Stomach smooth muscle (tissue), 2 donors: ENCODE results near the gene DENND6B.
A peak's percentile ranks its signal among the peaks of the same experiment; 100 is the strongest.

Source experiments
- H3K27ac ChIP-seq: one replicate; pipeline ENCODE4 v1.7.0; 2013; ENCODE audit warnings: mild to moderate bottlenecking, low read length, inconsistent platforms
- H3K27me3 ChIP-seq, 2 donors: one replicate each; pipeline ENCODE4 v1.7.0; 2013; ENCODE audit warnings: low read length in 2 of 2; ENCODE audit not compliant: insufficient read depth in 2 of 2, control insufficient read depth in 1 of 2
- H3K36me3 ChIP-seq, 2 donors: one replicate each; pipeline ENCODE4 v1.7.0; 2013; ENCODE audit warnings: low read length in 2 of 2; ENCODE audit not compliant: control insufficient read depth in 2 of 2, insufficient read depth in 2 of 2
- H3K4me1 ChIP-seq: one replicate; pipeline ENCODE4 v1.7.0; 2013; ENCODE audit warnings: low read length; ENCODE audit not compliant: control insufficient read depth, insufficient read depth
- H3K4me3 ChIP-seq, 2 donors: one replicate each; pipeline ENCODE4 v1.7.0; 2013; ENCODE audit warnings: low read length in 2 of 2
- H3K9ac ChIP-seq, 2 donors: one replicate each; pipeline ENCODE4 v1.7.0; 2013; ENCODE audit warnings: low read length in 2 of 2, mild to moderate bottlenecking in 1 of 2
- H3K9me3 ChIP-seq, 2 donors: one replicate each; pipeline ENCODE4 v1.7.0; 2013; ENCODE audit warnings: low read length in 2 of 2; ENCODE audit not compliant: control insufficient read depth in 2 of 2
- donor health status: healthy.
- donor health status: Pancreatic carcinoma.

Gene DENND6B

GRCh38 chr22:50293441-50294318 lies 33.1 kb downstream of the DENND6B start:
- Histone ChIP-seq H3K4me1 (peaks cover 58% of the 10 kb centered on the region), H3K36me3 (peaks cover 13 to 15% of the 10 kb centered on the region in 2 donors), H3K27me3 (no peaks in the 10 kb centered on the region), H3K4me3 (peak overlapping the region in 1 of 2 donors; percentile 62), H3K27ac (peak overlapping the region; percentile 76), H3K9ac (peak overlapping the region; percentile 36 to 60), H3K9me3 (no peaks in the 10 kb centered on the region)

GRCh38 chr22:50292643-50293440 lies 34.0 kb downstream of the DENND6B start:
- Histone ChIP-seq H3K27ac (peak overlapping the region; percentile 76), H3K36me3 (peaks cover 17 to 22% of the 10 kb centered on the region in 2 donors), H3K4me1 (peaks cover 50% of the 10 kb centered on the region), H3K27me3 (no peaks in the 10 kb centered on the region), H3K9ac (peak overlapping the region; percentile 60 to 69), H3K4me3 (peak overlapping the region; percentile 25 to 62), H3K9me3 (no peaks in the 10 kb centered on the region)

GRCh38 chr22:50289942-50290630 lies 36.7 kb downstream of the DENND6B start:
- H3K9ac ChIP-seq, result no peak overlapping the region
- H3K9me3 ChIP-seq, result no peaks in the 10 kb centered on the region
- H3K27me3 ChIP-seq, result no peaks in the 10 kb centered on the region
- peaks cover 28 to 32% of the 10 kb centered on the region in 2 donors for H3K36me3 ChIP-seq
- H3K27ac ChIP-seq, result no peak overlapping the region
- peaks cover 30% of the 10 kb centered on the region for H3K4me1 ChIP-seq
- no peak overlapping the region for H3K4me3 ChIP-seq

GRCh38 chr22:50289151-50289941 lies 37.5 kb downstream of the DENND6B start:
- Histone ChIP-seq H3K27ac (no peak overlapping the region), H3K4me3 (no peak overlapping the region), H3K9me3 (no peaks in the 10 kb centered on the region), H3K36me3 (peaks cover 28 to 36% of the 10 kb centered on the region in 2 donors), H3K27me3 (no peaks in the 10 kb centered on the region), H3K9ac (no peak overlapping the region), H3K4me1 (peaks cover 25% of the 10 kb centered on the region)

- H3K9me3 ChIP-seq, result no peaks in the 10 kb centered on the region
- no peak overlapping the region for H3K27ac ChIP-seq
- H3K4me3 ChIP-seq, result no peak overlapping the region
- peaks cover 9% of the 10 kb centered on the region for H3K4me1 ChIP-seq
- peaks cover 35 to 37% of the 10 kb centered on the region in 2 donors for H3K36me3 ChIP-seq
- H3K9ac ChIP-seq, result no peak overlapping the region
- no peaks in the 10 kb centered on the region for H3K27me3 ChIP-seq
Measured at GRCh38 chr22:50287731-50288130, 39.1 kb downstream of the DENND6B start.

GRCh38 chr22:50286701-50287318 lies 40.0 kb downstream of the DENND6B start:
- Histone ChIP-seq H3K4me3 (no peak overlapping the region), H3K4me1 (peaks cover 11% of the 10 kb centered on the region), H3K9me3 (no peaks in the 10 kb centered on the region), H3K36me3 (peaks cover 39% of the 10 kb centered on the region in 2 donors), H3K9ac (no peak overlapping the region), H3K27me3 (no peaks in the 10 kb centered on the region), H3K27ac (no peak overlapping the region)

GRCh38 chr22:50286275-50286674 lies 40.5 kb downstream of the DENND6B start:
- no peak overlapping the region for H3K9ac ChIP-seq
- H3K4me1 ChIP-seq, result peaks cover 11% of the 10 kb centered on the region
- no peak overlapping the region for H3K4me3 ChIP-seq
- H3K27ac ChIP-seq, result no peak overlapping the region
- peaks cover 44 to 45% of the 10 kb centered on the region in 2 donors for H3K36me3 ChIP-seq
- H3K9me3 ChIP-seq, result no peaks in the 10 kb centered on the region
- no peaks in the 10 kb centered on the region for H3K27me3 ChIP-seq

- H3K27me3 ChIP-seq, result no peaks in the 10 kb centered on the region
- H3K4me1 ChIP-seq, result peaks cover 8% of the 10 kb centered on the region
- no peak overlapping the region for H3K27ac ChIP-seq
- no peak overlapping the region for H3K4me3 ChIP-seq
- no peaks in the 10 kb centered on the region for H3K9me3 ChIP-seq
- no peak overlapping the region for H3K9ac ChIP-seq
- H3K36me3 ChIP-seq, result peaks cover 48 to 50% of the 10 kb centered on the region in 2 donors
Measured at GRCh38 chr22:50285568-50286229, 41.1 kb downstream of the DENND6B start.

- Histone ChIP-seq H3K36me3 (peaks cover 48% of the 10 kb centered on the region in 2 donors), H3K4me3 (no peak overlapping the region), H3K4me1 (peaks cover 8% of the 10 kb centered on the region), H3K9me3 (no peaks in the 10 kb centered on the region), H3K27ac (no peak overlapping the region), H3K9ac (no peak overlapping the region), H3K27me3 (no peaks in the 10 kb centered on the region)
Measured at GRCh38 chr22:50284479-50284878, 42.3 kb downstream of the DENND6B start.
